IMR-90 (cell line): ENCODE results near the gene HDAC3.

Experiments
- FOS ChIP-seq: fragments of 150-350 bp; IDR thresholded peaks from 2 replicates; pipeline ENCODE4 v1.6.1; 2016; ENCODE audit warnings: low read depth, low read length
- TF ChIP-seq, protein P1 (sequence below): conservative IDR thresholded peaks from 2 replicates; pipeline ENCODE4 v1.5.1; 2012; ENCODE audit warnings: mild to moderate bottlenecking, low read depth, low read length, improper control_type of control experiment

DNA sequence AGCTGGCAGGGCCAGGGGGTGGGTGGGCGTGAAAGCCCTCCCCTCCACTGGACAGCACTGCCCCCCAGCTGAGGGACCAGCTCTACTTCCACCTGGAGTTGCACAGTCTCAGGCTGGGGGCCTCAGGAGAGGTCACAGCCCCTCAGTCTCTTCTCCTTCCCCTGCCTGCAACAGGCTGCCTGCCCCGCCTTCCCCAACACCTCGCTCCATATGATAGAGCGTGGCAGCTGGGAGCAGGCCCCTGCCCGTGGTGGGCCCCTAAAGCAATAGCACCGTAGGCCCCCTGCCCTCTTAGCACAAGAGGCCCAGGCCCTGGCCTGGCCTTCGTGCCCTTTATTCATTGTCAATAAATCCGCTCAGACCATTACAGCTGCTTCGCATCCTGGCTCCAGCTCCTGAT lies 4.0 kb upstream of the HDAC3 start:
- TF ChIP-seq, protein P1, sequence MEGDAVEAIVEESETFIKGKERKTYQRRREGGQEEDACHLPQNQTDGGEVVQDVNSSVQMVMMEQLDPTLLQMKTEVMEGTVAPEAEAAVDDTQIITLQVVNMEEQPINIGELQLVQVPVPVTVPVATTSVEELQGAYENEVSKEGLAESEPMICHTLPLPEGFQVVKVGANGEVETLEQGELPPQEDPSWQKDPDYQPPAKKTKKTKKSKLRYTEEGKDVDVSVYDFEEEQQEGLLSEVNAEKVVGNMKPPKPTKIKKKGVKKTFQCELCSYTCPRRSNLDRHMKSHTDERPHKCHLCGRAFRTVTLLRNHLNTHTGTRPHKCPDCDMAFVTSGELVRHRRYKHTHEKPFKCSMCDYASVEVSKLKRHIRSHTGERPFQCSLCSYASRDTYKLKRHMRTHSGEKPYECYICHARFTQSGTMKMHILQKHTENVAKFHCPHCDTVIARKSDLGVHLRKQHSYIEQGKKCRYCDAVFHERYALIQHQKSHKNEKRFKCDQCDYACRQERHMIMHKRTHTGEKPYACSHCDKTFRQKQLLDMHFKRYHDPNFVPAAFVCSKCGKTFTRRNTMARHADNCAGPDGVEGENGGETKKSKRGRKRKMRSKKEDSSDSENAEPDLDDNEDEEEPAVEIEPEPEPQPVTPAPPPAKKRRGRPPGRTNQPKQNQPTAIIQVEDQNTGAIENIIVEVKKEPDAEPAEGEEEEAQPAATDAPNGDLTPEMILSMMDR, result no peak
- no peak for TF ChIP-seq FOS
